Keratinocyte (primary cell): ENCODE measurements around the gene DNASE1L3. TPM values are rescaled to one million over a fixed set of nuclear protein-coding genes. Genes with fewer than 3 reads are reported as not detected.

ENCODE experiments used
- DNase-seq: peaks from one replicate; pipeline ENCODE4 v3.0.0-alpha.2; 2011; ENCODE audit warnings: low read depth, missing footprints, low spot score
- FAIRE-seq: peaks from 2 replicates; lab custom pipeline; 2011; peaks lifted over from hg19 to GRCh38; lab: Jason Lieb, UNC
- H2AFZ ChIP-seq: 2 replicates; pipeline ENCODE4 v1.6.0; 2012; ENCODE audit warnings: low read length, control low read depth, inconsistent platforms; ENCODE audit not compliant: control insufficient read depth
- H3K27ac ChIP-seq: 2 replicates; pipeline ENCODE4 v1.5.1; 2011; ENCODE audit warnings: low read length; ENCODE audit not compliant: control insufficient read depth, insufficient read depth
- H3K27me3 ChIP-seq: 3 replicates; pipeline ENCODE4 v1.6.0; 2011; ENCODE audit warnings: low read length; ENCODE audit not compliant: control insufficient read depth, insufficient read depth; ENCODE audit errors: extremely low read depth
- H3K36me3 ChIP-seq, 2 experiments: 2 replicates in 1 of 2; 3 replicates in 1 of 2; pipeline ENCODE4 v1.5.1; 2011; ENCODE audit warnings: low read length in 2 of 2, mild to moderate bottlenecking in 1 of 2; ENCODE audit not compliant: control insufficient read depth in 2 of 2, insufficient read depth in 2 of 2; ENCODE audit errors: extremely low read depth in 1 of 2
- H3K4me1 ChIP-seq: 3 replicates; pipeline ENCODE4 v1.5.1; 2011; ENCODE audit warnings: low read length; ENCODE audit not compliant: control insufficient read depth, insufficient read depth; ENCODE audit errors: extremely low read depth
- H3K4me2 ChIP-seq: 3 replicates; pipeline ENCODE4 v1.6.0; 2011; ENCODE audit warnings: low read depth, low read length; ENCODE audit not compliant: control insufficient read depth, insufficient read depth; ENCODE audit errors: extremely low read depth
- H3K4me3 ChIP-seq, 3 experiments: fragments of 200-600 bp in 1 of 3; sonication (generic) in 1 of 3; 2 replicates in 2 of 3; 3 replicates in 1 of 3; pipeline ENCODE4 v1.5.1; 2011 to 2016; ENCODE audit warnings: low read length in 3 of 3, mild to moderate bottlenecking in 3 of 3, control low read depth in 2 of 3, inconsistent platforms in 1 of 3, low read depth in 1 of 3, mixed read lengths in 1 of 3, mixed run types in 1 of 3, moderate library complexity in 1 of 3; ENCODE audit not compliant: control insufficient read depth in 2 of 3, insufficient read depth in 2 of 3; ENCODE audit errors: extremely low read depth in 1 of 3
- H3K79me2 ChIP-seq: 2 replicates; pipeline ENCODE4 v1.6.0; 2012; ENCODE audit warnings: low read length; ENCODE audit not compliant: control insufficient read depth, insufficient read depth
- H3K9ac ChIP-seq: 3 replicates; pipeline ENCODE4 v1.6.0; 2011; ENCODE audit warnings: low read length; ENCODE audit not compliant: control insufficient read depth, insufficient read depth; ENCODE audit errors: extremely low read depth
- H3K9me1 ChIP-seq: 3 replicates; pipeline ENCODE4 v1.6.0; 2011; ENCODE audit warnings: low read length; ENCODE audit not compliant: control insufficient read depth, insufficient read depth; ENCODE audit errors: extremely low read depth
- H3K9me3 ChIP-seq: 2 replicates; pipeline ENCODE4 v1.5.1; 2012; ENCODE audit warnings: low read depth, low read length; ENCODE audit not compliant: control insufficient read depth
- H4K20me1 ChIP-seq: 3 replicates; pipeline ENCODE4 v1.6.0; 2011; ENCODE audit warnings: low read length; ENCODE audit not compliant: control insufficient read depth, insufficient read depth; ENCODE audit errors: extremely low read depth
- EZH2 ChIP-seq: IDR thresholded peaks from one replicate; pipeline ENCODE4 v1.6.1; 2012; ENCODE audit warnings: inconsistent platforms, mild to moderate bottlenecking, low read length, moderate library complexity
- dilution Hi-C: fragments of 300-500 bp; cut with MboI; formaldehyde crosslinking; loops from one replicate; pipeline ENCODE4 v1.7.0; 2020; ENCODE audit warnings: low sequenced_read_pairs; ENCODE audit not compliant: extremely low pct_ligation_motif_present
- polyA plus RNA-seq, 5 experiments: library from polyadenylated mRNA; depleted of rRNA in 3 of 5; stranded (reverse) in 3 of 5; stranded (forward) in 1 of 5; unstranded in 1 of 5; fragments of >200 nt; gene quantifications; 1 replicate in 1 of 5; 2 replicates in 3 of 5; 3 replicates in 1 of 5; pipeline versions ENCODE4 v1.2.1 to v1.2.3, GENCODE V29; 2011 to 2012; ENCODE audit warnings: missing spikeins in 2 of 5, low read depth in 1 of 5, low replicate concordance in 1 of 5
- TF ChIP-seq, protein P1 (sequence below), 3 experiments: IDR thresholded peaks in 1 of 3; conservative IDR thresholded peaks in 1 of 3; optimal IDR thresholded peaks in 1 of 3; 2 replicates in 2 of 3; 3 replicates in 1 of 3; pipeline versions ENCODE3 to v1.5.1; 2011; ENCODE audit warnings: low read length in 3 of 3, mild to moderate bottlenecking in 3 of 3, moderate library complexity in 2 of 3, control low read depth in 1 of 3, inconsistent platforms in 1 of 3; ENCODE audit not compliant: insufficient read depth in 2 of 3; ENCODE audit errors: extremely low read depth in 1 of 3

DNASE1L3 gene
- polyA plus RNA-seq, 1 donor (not counting 4 experiments of a cell fraction or from before 2014, with no cell fraction given): 1.9 TPM

DNA sequence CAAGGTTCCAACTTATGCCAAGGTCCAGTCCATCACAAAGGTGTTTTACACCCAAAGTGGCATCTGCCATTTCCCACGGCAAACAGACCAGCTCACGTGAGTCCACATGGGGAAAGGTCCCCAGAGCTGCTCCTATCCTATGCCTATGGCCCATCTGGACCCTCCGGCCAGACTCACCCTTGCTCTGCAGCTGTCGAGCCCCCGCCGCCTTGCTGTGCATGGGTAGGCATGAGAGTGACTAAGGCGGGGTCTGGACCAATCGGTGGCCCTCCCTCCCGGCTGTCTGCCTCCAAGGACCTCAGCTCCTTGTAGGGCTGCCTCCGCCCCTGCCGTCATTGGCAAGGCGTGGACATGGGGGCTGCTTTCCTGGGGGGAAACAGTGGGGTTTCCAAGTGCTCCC is 26.9 kb downstream of the DNASE1L3 start:
- peaks cover 30% of the 10 kb centered on the region for H3K4me1 ChIP-seq
- no peak overlapping the region for H3K4me3 ChIP-seq
- no peaks in the 10 kb centered on the region for H3K79me2 ChIP-seq
- no peaks in the 10 kb centered on the region for H3K36me3 ChIP-seq
- dilution Hi-C loops: no loop called here
- H3K27me3 ChIP-seq: no peaks in the 10 kb centered on the region
- no peak overlapping the region for H3K9ac ChIP-seq
- DNase-seq (no peak), FAIRE-seq (no peak)
- no peak overlapping the region for H2AFZ ChIP-seq
- H4K20me1 ChIP-seq: no peaks in the 10 kb centered on the region
- TF ChIP-seq, protein P1, sequence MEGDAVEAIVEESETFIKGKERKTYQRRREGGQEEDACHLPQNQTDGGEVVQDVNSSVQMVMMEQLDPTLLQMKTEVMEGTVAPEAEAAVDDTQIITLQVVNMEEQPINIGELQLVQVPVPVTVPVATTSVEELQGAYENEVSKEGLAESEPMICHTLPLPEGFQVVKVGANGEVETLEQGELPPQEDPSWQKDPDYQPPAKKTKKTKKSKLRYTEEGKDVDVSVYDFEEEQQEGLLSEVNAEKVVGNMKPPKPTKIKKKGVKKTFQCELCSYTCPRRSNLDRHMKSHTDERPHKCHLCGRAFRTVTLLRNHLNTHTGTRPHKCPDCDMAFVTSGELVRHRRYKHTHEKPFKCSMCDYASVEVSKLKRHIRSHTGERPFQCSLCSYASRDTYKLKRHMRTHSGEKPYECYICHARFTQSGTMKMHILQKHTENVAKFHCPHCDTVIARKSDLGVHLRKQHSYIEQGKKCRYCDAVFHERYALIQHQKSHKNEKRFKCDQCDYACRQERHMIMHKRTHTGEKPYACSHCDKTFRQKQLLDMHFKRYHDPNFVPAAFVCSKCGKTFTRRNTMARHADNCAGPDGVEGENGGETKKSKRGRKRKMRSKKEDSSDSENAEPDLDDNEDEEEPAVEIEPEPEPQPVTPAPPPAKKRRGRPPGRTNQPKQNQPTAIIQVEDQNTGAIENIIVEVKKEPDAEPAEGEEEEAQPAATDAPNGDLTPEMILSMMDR (optimal IDR thresholded peaks at IDR 0.05 in 1 of 3, IDR thresholded peaks at IDR 0.05 in 1 of 3, conservative IDR thresholded peaks at IDR 0.05 in 1 of 3; ENCODE audit: extremely low read depth in 1 of 3, insufficient read depth in 2 of 3, low read length in 3 of 3): no peak
- TF ChIP-seq EZH2: no peak
- no peaks in the 10 kb centered on the region for H3K9me3 ChIP-seq
- H3K9me1 ChIP-seq: no peaks in the 10 kb centered on the region
- no peak overlapping the region for H3K27ac ChIP-seq
- H3K4me2 ChIP-seq: no peak overlapping the region

DNA sequence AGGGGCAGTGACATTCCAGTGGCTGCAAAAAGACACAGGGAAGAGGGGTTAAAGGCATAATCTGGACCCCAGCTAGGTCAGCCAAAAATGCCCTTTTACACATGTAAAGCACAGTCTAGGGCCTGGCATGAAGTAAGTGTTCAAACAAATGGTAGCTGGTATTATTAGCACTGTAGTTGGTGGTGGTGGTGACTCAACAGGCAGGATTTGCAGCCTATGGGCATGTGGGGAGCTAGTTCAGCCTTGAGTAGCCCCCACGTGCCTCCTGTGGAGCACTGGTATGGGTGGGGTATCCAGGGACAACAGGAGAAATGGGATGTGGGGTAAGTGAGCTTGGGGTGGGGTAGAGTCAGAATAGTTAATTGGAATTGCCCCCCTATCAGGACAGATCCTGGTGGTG is 27.6 kb downstream of the DNASE1L3 start:
- Histone ChIP-seq H3K27ac (no peak overlapping the region), H3K36me3 (no peaks in the 10 kb centered on the region), H3K27me3 (no peaks in the 10 kb centered on the region), H3K4me2 (no peak overlapping the region), H3K9ac (no peak overlapping the region), H4K20me1 (no peaks in the 10 kb centered on the region), H3K79me2 (no peaks in the 10 kb centered on the region), H3K4me3 (no peak overlapping the region), H2AFZ (no peak overlapping the region), H3K4me1 (peaks cover 24% of the 10 kb centered on the region), H3K9me1 (no peaks in the 10 kb centered on the region), H3K9me3 (no peaks in the 10 kb centered on the region)
- DNase-seq: no peak
- FAIRE-seq: peak; percentile 83
- dilution Hi-C loops: no loop called here
- no peak for TF ChIP-seq EZH2

DNA sequence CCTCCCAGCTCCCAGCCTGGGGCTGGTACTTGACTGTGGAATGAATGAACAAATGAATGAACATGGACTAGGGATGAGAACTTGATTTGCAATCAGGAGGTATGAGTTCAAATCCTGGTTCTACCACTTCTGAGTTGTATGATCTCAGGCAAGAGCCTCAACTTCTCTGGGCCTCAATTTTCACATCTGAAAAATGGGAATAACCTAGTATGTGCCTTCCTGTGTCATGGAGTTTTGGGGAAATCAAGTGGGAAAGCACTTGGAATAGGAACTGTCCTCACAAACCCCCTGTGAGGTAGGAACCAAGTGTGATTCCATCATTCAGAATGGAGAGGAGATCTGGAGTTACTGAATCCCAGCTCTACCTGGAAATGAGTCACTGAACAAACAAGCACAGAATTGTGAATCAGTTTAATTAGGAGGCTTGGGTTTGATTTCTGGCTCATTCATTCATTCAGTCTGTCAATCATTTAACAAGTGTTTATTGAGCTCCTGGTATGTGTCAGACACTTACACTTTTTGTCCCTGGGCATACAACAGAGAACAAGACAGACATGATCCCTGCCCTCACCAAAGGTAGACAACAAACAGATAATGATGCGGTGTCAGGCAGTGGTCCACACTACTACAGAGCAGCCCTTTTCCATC is 29.7 kb downstream of the DNASE1L3 start:
- no peak for DNase-seq
- peak; percentile 81 for FAIRE-seq
- H3K4me3 ChIP-seq: no peak overlapping the region
- no peak overlapping the region for H3K9ac ChIP-seq
- H3K4me1 ChIP-seq: peaks cover 25% of the 10 kb centered on the region
- H3K27ac ChIP-seq: no peak overlapping the region
- no peaks in the 10 kb centered on the region for H3K36me3 ChIP-seq
- no peaks in the 10 kb centered on the region for H4K20me1 ChIP-seq
- no peaks in the 10 kb centered on the region for H3K27me3 ChIP-seq
- no peaks in the 10 kb centered on the region for H3K9me1 ChIP-seq
- no peak overlapping the region for H2AFZ ChIP-seq
- no peak for TF ChIP-seq EZH2
- TF ChIP-seq, protein P1 (optimal IDR thresholded peaks at IDR 0.05 in 1 of 3, IDR thresholded peaks at IDR 0.05 in 1 of 3, conservative IDR thresholded peaks at IDR 0.05 in 1 of 3; ENCODE audit: extremely low read depth in 1 of 3, insufficient read depth in 2 of 3, low read length in 3 of 3): no peak
- dilution Hi-C loops: no loop called here
- no peaks in the 10 kb centered on the region for H3K79me2 ChIP-seq
- H3K9me3 ChIP-seq: no peaks in the 10 kb centered on the region
- H3K4me2 ChIP-seq: no peak overlapping the region
